ENCODE data around the gene IGF1.

IGF1 gene

DNA sequence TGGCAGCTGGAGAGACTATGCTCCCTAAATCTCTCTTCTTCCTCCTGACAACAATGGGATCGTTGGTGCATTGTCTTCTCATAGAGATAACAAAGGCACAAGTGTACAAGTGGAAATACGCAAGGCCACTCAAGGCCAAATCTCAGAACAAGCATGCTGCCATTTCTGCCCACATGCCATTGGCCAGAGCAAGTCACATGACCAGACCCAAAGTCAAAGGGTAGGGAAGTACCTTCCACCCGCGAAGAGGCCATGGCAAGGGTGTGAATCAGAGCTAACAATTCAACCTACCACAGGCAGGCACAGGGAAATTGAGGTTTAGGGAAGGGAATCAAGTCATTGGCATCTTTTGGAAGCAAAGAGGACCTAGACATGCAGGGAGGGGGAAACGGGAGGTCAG is 38.5 kb upstream of the IGF1 start:
- Histone ChIP-seq H3K27me3 (ENCODE audit: insufficient read depth, low read length, poor library complexity) (peaks cover 7% of the 10 kb centered on the region), H3K4me2 (ENCODE audit: insufficient read depth, low read length) (no peak overlapping the region), H3K27ac (ENCODE audit: low read length) (no peak overlapping the region), H3K9ac (ENCODE audit: low read depth, low read length) (no peak overlapping the region), H3K79me2 (ENCODE audit: insufficient read depth, low read length) (no peaks in the 10 kb centered on the region), H3K4me1 (ENCODE audit: insufficient read depth, low read length) (no peaks in the 10 kb centered on the region), H4K20me1 (ENCODE audit: insufficient read depth, low read length) (no peaks in the 10 kb centered on the region), H3K36me3 (ENCODE audit: insufficient read depth, low read length) (no peaks in the 10 kb centered on the region), H3K4me3 (ENCODE audit: low read depth in 1 of 2, low read length in 2 of 2) (no peak overlapping the region), H3K9me3 (ENCODE audit: insufficient read depth, low read length, severe bottlenecking) (no peaks in the 10 kb centered on the region), H2AFZ (ENCODE audit: low read depth, low read length) (no peak overlapping the region)
- TF ChIP-seq, protein P1, sequence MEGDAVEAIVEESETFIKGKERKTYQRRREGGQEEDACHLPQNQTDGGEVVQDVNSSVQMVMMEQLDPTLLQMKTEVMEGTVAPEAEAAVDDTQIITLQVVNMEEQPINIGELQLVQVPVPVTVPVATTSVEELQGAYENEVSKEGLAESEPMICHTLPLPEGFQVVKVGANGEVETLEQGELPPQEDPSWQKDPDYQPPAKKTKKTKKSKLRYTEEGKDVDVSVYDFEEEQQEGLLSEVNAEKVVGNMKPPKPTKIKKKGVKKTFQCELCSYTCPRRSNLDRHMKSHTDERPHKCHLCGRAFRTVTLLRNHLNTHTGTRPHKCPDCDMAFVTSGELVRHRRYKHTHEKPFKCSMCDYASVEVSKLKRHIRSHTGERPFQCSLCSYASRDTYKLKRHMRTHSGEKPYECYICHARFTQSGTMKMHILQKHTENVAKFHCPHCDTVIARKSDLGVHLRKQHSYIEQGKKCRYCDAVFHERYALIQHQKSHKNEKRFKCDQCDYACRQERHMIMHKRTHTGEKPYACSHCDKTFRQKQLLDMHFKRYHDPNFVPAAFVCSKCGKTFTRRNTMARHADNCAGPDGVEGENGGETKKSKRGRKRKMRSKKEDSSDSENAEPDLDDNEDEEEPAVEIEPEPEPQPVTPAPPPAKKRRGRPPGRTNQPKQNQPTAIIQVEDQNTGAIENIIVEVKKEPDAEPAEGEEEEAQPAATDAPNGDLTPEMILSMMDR (IDR thresholded peaks at IDR 0.05; ENCODE audit: borderline replicate concordance, extremely low read depth, low read length, poor library complexity, severe bottlenecking): no peak
- no peak for TF ChIP-seq EZH2 (IDR thresholded peaks at IDR 0.05; ENCODE audit: borderline replicate concordance, low read depth, low read length, severe bottlenecking)
- ATAC-seq (ENCODE audit: insufficient read depth, low read depth) (no peak), DNase-seq (no peak)

GRCh38 chr12:102514696-102515095 is 34.3 kb upstream of the IGF1 start:
- ATAC-seq (ENCODE audit: insufficient read depth, low read depth) (no peak), DNase-seq (no peak)
- Histone ChIP-seq H3K4me1 (ENCODE audit: insufficient read depth, low read length) (no peaks in the 10 kb centered on the region), H2AFZ (ENCODE audit: low read depth, low read length) (no peak overlapping the region), H3K27me3 (ENCODE audit: insufficient read depth, low read length, poor library complexity) (peaks cover 21% of the 10 kb centered on the region), H3K4me3 (ENCODE audit: low read depth in 1 of 2, low read length in 2 of 2) (no peak overlapping the region), H3K36me3 (ENCODE audit: insufficient read depth, low read length) (no peaks in the 10 kb centered on the region), H3K9me3 (ENCODE audit: insufficient read depth, low read length, severe bottlenecking) (no peaks in the 10 kb centered on the region), H3K4me2 (ENCODE audit: insufficient read depth, low read length) (no peak overlapping the region), H3K79me2 (ENCODE audit: insufficient read depth, low read length) (no peaks in the 10 kb centered on the region), H3K27ac (ENCODE audit: low read length) (no peak overlapping the region), H3K9ac (ENCODE audit: low read depth, low read length) (no peak overlapping the region), H4K20me1 (ENCODE audit: insufficient read depth, low read length) (no peaks in the 10 kb centered on the region)
- no peak for TF ChIP-seq EZH2 (IDR thresholded peaks at IDR 0.05; ENCODE audit: borderline replicate concordance, low read depth, low read length, severe bottlenecking)
- TF ChIP-seq, protein P1 (IDR thresholded peaks at IDR 0.05; ENCODE audit: borderline replicate concordance, extremely low read depth, low read length, poor library complexity, severe bottlenecking): no peak

- H3K9ac ChIP-seq (ENCODE audit: low read depth, low read length): no peak overlapping the region
- no peak for DNase-seq
- H2AFZ ChIP-seq (ENCODE audit: low read depth, low read length): no peak overlapping the region
- no peak for TF ChIP-seq EZH2 (IDR thresholded peaks at IDR 0.05; ENCODE audit: borderline replicate concordance, low read depth, low read length, severe bottlenecking)
- TF ChIP-seq, protein P1 (IDR thresholded peaks at IDR 0.05; ENCODE audit: borderline replicate concordance, extremely low read depth, low read length, poor library complexity, severe bottlenecking): no peak
- ATAC-seq (ENCODE audit: insufficient read depth, low read depth): no peak
- no peaks in the 10 kb centered on the region for H3K4me1 ChIP-seq (ENCODE audit: insufficient read depth, low read length)
- H3K27me3 ChIP-seq (ENCODE audit: insufficient read depth, low read length, poor library complexity): peaks cover 21% of the 10 kb centered on the region
- H3K4me3 ChIP-seq (ENCODE audit: low read depth in 1 of 2, low read length in 2 of 2): no peak overlapping the region
- H3K4me2 ChIP-seq (ENCODE audit: insufficient read depth, low read length): no peak overlapping the region
- H3K9me3 ChIP-seq (ENCODE audit: insufficient read depth, low read length, severe bottlenecking): no peaks in the 10 kb centered on the region
- no peaks in the 10 kb centered on the region for H3K36me3 ChIP-seq (ENCODE audit: insufficient read depth, low read length)
- H3K79me2 ChIP-seq (ENCODE audit: insufficient read depth, low read length): no peaks in the 10 kb centered on the region
- H4K20me1 ChIP-seq (ENCODE audit: insufficient read depth, low read length): no peaks in the 10 kb centered on the region
- no peak overlapping the region for H3K27ac ChIP-seq (ENCODE audit: low read length)
Observed at GRCh38 chr12:102513739-102514138, 33.4 kb upstream of the IGF1 start.

- Histone ChIP-seq H3K36me3 (ENCODE audit: insufficient read depth, low read length) (no peaks in the 10 kb centered on the region), H3K9me3 (ENCODE audit: insufficient read depth, low read length, severe bottlenecking) (no peaks in the 10 kb centered on the region), H2AFZ (ENCODE audit: low read depth, low read length) (no peak overlapping the region), H3K27me3 (ENCODE audit: insufficient read depth, low read length, poor library complexity) (peaks cover 21% of the 10 kb centered on the region), H4K20me1 (ENCODE audit: insufficient read depth, low read length) (no peaks in the 10 kb centered on the region), H3K27ac (ENCODE audit: low read length) (no peak overlapping the region), H3K4me3 (ENCODE audit: low read depth in 1 of 2, low read length in 2 of 2) (no peak overlapping the region), H3K79me2 (ENCODE audit: insufficient read depth, low read length) (no peaks in the 10 kb centered on the region), H3K9ac (ENCODE audit: low read depth, low read length) (no peak overlapping the region), H3K4me1 (ENCODE audit: insufficient read depth, low read length) (no peaks in the 10 kb centered on the region), H3K4me2 (ENCODE audit: insufficient read depth, low read length) (no peak overlapping the region)
- no peak for ATAC-seq (ENCODE audit: insufficient read depth, low read depth)
- DNase-seq: no peak
- TF ChIP-seq EZH2 (IDR thresholded peaks at IDR 0.05; ENCODE audit: borderline replicate concordance, low read depth, low read length, severe bottlenecking): no peak
- TF ChIP-seq, protein P1 (IDR thresholded peaks at IDR 0.05; ENCODE audit: borderline replicate concordance, extremely low read depth, low read length, poor library complexity, severe bottlenecking): no peak
Observed at GRCh38 chr12:102513272-102513671, 32.9 kb upstream of the IGF1 start.

Data from DND-41 (cell line).